GM21360 (cell line): ENCODE data around the gene LAMA3.

Source experiments
- ATAC-seq: cut with Tn5 transposase; IDR thresholded peaks from one replicate; pipeline ENCODE4 v1.9.1; 2021; ENCODE audit warnings: mild to moderate bottlenecking, moderate library complexity; ENCODE audit not compliant: unreplicated experiment

The LAMA3 gene

DNA sequence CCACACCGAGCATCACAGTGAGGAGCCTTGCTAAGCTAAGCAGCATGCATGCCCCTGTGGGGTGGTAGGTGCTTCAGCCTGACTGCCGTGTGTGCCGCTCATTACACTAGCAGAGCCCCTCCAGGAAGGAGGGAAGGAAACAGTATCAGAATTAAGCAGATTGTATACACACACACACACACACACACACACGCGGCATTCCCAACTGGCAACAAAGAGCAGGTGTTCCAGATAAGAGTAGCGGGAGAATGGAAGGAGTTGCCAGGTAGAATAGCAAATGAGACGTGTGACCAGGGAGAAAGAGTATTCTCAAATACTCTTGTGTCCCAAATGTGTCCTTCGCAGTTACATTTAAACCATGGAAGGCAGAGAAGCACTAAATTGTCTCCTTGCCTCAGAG lies 277.7 kb downstream of the LAMA3 start:
- ATAC-seq: no peak

DNA sequence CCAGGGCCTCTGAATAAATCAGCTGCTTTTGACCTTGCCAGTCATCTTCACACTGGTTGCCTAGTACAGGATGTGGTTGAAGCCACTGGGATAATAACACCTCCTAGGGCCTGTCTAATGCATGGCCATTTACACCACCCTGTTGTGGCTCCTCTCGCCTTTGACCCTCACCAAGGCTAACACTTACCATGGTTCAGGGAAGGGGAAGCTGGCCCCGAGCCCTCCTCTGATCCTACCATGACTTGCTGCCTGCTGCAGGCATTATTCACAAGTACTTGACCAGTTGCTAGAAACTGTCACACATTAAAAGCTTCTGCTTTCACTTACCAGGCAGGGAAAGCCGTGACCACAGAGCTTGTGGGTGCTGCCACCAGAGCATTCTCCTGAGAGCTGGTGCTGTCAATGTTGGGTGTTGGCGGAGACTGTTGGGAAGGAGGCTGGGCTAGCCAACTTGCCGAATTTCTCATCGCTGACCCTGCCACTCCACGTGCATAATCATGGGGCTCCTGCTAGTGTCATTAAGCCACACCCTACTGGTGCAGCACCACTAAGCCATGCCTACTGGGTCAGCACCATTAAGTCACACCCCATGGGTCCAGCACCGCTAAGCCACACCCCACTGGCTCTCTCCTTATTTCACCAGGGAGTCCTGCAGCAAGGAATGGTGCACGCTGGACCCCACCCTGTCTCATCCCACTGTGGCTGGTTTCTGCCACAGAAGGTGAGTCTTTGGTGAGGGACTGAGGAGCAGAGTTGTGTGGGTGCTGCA lies 278.3 kb downstream of the LAMA3 start:
- peak; percentile 55 for ATAC-seq

DNA sequence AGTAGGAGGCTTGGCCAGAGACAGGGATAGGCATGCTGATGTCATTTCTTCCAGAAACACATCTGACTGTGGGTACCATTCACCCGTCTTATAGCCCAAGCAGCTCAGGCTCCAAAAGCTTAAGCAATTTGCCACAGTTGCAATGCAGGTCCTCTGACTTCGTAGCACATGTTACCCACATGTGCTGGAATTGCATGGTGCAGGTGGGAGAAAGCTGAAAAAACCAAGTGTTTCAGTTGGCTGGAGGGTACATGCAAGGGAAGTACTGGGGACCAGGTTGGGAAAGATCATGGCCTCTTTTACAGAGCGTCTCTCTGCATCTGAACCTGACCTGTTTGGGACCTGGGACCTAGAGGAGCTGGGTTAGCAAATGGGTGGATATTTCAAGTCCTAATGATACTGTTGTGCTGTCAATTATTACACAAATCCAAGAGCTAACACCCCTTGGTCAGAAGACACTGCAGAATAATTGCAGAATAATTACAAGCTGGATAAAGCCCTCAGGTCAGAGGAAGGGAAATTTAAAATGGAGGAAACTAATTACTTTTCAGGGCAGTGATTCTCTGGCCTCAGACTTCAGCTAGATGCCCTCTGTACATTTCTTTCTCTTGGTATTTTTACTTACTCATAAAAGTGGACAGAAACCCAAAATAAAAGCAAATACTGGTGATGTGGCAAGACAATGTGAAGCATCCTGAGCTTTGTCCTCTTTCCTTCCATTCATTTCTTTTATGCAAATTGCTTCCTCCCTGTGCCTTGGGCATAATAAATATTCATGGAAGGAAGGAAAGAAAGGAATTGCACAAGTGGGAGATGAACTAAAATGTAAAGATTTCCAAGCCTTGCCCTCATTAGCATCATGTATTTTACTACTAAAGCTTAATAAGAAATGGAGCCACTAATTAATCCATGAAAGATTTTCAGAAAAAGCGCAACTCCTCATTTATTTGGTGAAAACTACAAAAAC lies 279.7 kb downstream of the LAMA3 start:
- ATAC-seq: no peak

DNA sequence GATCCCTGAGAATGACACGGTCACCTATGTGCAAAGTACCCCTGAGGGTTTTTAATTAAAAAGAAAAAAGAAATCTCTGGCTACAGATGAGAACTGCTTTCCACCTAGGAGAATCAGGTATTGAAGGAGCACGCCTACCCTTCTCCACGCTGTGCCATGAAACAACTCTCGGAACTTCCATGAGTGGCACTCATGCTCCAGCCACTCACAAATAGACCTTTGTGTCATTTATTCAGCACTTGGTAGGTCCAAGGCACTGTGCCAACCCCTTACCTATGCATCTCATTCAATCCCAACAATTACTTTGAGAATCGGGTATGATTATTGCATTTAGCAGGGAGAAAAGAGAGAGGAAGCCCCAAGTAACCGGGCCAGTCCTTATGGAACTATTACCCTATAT lies 280.4 kb downstream of the LAMA3 start:
- no peak for ATAC-seq

DNA sequence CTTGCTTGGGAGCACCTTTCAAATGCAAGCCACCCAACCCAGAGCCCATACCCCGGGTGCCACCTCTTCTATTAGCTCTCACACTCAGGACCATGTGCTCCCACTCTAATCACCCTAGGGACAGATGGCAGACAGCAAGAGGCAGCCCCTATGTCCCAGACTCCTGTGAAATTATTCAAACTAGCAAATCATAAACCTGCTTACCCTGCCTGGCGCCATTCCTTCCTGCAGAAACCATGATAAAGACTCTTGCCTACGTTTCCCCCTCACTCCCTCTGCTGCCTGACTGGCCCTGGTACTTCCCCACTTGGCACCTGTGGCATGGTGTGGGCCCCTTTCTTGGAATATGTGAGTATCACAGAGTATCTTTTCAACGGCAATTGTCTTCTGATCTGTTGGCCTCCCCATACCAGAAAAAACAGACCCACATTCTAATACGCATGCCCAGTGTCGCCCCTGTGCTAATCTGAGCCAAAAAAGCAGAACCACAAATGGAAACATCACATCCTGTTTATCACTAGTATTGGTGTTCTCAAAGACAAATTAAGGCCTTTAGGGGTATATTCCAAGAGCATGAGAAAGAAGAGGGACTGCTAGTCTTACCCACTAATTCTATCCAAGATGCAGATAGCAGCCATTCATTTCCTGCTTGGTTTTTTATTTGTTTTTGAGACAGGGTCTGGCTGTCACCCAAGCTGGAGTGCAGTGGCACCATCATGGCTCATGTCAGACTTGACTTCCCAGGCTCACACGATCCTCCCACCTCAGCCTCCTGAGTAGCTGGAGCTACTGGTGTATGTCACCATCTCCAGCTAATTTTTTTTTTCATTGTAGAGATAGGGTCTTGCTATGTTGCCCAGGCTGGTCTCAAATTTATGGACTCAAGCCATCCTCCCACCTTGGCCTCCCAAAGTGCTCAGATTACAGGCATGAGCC lies 281.2 kb downstream of the LAMA3 start:
- no peak for ATAC-seq

DNA sequence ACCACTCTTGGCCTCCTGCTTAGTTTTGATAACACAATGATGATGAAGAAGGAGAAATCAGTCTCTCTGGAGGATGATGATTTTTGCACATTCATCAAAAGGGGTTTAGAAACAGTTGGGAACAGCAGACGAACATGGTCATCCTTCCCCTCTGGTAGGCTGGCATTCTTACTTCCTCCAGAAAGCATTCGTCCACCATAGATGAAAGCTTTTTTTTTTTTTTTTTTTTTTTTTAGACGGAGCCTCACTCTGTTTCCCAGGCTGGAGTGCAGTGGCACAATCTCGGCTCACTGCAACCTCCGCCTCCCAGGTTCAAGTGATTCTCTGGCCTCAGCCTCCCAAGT lies 281.8 kb downstream of the LAMA3 start:
- ATAC-seq: no peak

DNA sequence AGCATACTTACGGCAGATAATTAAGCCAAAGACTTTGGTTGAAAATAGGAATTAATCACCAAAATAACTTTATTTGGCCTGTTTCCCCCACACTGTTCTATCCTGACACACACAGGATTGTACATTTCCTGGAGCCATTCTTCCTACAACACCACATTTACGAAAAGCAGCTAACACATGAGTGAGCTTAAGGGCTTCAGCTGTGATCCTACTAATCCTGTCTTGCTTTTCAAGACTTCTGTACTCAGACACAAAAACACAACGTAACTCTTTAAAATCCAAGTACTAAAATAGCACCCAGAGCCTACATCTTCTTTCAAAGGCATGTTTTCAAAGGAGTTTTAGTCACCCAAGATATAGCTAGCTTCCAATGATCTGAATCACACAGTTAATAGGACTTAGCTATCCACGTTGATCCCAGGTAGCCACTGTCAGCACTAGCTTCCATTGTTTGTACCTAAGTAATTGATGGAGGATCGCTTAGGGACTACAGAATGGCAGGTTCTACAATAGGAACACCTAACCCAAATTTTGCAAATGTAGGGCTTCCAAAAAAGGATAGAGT lies 282.5 kb downstream of the LAMA3 start:
- no peak for ATAC-seq

DNA sequence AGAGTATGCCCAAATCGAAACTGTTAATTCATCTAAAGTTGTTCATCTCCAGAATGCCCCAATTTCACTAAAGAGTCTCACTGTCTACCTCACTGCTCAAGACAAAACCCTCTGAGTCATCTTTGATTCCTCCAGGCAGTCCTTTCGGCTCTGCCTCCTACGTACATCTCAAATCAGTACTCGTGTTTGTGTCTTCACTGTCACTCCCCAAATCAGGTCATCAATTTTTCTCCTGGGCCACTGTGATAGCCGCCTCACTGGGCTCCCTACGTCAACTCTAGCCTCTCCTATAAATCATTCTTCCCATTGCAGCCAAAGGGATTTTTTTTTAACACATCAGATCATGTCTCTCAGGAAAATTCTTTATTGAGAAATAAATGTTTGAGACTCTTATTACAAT lies 283.2 kb downstream of the LAMA3 start:
- ATAC-seq: no peak

DNA sequence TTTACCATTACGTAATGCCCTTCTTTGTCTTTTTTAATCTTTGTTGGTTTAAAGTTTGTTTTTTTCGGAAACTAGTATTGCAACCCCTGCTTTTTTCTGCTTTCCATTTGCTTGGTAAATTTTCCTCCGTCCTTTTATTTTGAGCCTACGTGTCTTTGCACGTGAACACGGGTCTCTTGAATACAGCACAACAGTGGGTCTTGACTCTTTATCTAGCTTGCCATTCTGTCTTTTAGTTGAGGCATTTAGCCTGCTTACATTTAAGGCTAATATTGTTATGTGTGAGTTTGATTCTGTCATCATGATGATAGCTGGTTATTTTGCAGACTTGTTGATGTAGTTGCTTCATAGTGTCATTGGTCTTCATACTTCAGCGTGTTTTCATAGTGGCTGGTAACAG lies 287.9 kb downstream of the LAMA3 start:
- no peak for ATAC-seq

DNA sequence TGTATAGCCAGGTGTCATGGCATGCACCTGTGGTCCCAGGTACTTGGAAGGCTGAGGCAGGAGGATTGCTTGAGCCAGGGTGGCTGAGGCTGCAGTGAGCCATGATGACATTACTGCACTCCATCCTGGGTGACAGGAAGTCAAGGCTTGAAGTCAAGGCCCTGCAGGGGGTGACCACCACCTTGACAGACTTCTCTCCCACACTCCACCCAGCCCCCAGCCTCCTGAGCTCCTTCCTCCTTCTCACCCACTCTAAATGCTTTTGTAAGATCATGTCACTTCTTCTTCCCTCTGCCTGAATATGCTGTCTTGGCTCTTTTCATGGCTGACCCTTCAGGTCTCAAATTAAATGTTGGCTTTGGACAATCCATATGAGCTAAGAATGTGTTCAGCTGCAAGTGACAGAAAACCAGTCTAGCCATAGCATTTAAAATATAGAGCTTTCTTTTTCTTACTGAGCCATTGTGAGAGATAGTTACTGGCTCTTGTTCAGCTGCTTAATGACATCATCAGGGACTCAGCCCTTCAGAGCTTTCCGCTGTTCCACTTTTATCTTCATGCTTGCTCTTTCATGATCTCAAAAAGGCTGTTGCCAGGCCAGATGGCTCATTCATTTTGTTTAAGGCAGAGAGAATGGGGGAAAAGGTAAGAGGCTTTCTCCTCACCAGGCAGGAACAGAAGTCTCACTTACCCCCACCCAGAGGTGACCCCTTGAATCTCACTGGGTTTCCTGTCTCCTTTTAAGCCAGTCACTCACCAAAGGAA lies 288.6 kb downstream of the LAMA3 start:
- ATAC-seq: no peak

DNA sequence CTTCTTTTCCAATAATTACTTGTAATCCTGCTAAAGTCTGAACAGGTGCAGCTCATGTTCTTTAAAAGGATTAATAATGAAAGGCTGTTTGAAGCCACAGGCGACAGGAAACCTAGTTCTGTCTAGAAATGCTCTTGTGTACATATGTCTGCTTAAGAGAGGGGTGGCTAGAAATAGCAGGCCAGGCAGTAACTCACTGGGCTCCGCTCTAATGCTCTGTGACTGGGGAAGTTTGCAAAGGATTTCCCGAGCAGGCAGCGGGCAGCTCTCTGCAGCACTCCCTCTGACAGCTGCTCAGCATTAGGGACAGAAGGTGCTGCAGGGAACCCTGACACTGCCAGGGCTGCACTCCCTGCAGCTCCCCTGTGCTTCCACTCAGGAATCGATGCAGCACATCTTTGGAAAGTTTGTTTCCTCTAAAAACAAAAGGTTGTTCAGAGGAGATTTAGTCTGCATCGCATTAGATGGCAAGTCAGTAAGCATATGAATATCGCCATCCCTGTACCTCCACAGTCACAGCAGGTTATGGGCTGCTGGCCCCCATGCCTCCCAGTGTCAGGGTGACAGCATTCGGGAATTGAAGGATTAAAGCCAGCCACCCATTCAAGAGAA lies 292.2 kb downstream of the LAMA3 start:
- ATAC-seq: peak; percentile 86

DNA sequence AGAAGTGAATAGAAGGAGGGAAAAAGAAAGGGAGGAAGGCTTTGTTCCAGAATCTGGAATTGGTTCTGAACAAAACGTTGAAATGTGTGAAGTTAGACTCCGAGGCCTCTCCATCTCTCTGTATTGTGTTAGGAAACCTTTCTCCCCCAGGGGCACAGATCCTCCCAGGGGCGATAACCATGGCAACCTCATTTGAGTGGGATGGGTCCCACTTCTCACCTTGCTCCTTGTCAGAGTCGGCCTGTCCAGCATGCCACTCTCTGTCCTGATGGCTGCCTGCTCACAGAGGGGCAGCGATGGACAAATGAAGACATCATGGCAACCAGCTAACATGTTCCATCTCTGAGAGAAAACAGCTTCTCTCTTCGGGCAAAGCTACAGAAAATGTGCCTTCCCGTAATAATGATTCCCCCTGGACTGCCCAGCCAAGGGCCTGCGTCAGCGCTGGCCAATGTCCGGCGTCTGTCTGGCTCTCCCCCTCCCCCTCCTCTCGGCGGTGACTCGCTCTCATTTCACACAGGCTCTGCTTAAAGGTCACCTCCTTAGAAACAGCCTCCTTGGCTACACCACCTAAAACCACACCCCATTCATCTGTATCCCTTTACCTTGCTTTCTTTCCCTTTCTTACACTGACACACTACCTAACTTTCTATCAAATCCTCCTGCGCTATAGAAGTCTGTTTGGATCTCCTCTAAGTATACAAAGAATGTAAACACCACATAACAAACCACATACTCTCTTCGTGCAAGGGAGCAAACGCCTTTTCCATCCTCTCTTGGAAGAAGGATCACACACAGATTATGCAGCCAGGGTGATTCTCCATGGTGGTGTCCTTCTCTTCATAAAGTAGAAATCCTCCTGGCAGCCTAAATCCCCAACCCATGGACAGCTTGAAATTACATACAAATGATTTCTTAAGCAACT lies 293.2 kb downstream of the LAMA3 start:
- no peak for ATAC-seq

DNA sequence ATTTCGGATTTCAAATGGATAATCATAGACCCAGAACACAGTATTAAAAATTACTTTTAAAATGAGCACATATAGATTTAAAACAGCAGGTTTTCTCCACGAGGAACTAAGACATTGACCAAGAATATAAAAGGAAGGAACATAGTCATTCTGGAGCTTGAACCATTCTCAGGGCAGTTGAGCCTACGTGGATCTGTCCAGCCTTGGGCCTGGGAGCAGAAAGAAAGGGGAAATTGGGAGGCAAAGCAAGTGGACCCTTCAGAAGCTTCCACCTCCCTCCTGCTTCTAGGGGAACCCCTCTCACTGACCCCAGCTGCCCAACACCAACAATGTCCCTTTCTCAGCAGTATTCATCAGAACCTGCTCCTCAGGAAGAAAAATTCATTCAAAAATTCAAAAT lies 293.9 kb downstream of the LAMA3 start:
- ATAC-seq: no peak

DNA sequence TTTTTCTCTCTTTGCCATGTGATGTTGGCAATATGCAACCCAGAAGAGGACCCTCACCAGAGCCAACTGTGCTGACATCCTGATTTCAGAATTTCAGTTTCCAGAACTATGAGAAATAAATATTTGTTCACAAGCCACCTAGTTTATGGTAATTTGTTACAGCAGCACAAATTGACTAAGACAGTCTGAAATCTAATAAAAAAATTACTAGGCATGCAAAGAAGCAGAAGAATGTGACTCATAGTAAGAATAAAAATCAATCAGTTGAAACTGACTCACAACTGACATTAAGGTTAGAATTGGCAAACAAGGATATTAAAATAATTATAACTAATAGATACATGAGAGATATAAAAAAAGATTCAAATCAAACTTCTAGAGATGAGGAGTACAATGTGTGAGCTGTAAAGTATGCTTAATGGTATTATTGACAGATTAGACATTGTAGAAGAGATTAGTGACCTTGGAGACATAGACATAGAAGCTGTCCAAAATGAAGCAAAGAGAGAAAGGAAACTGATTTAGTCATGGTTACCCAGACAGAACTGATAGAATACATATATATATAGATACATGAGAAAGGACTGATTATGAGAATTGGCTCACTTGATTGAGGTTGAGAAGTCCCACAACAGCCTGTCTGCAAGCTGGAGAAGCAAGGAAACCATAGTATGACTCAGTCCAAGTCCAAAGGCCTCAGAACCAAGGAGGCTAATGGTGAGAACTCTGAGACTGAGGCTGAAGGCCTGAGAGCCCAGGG lies 297.5 kb downstream of the LAMA3 start:
- peak; percentile 84 for ATAC-seq

DNA sequence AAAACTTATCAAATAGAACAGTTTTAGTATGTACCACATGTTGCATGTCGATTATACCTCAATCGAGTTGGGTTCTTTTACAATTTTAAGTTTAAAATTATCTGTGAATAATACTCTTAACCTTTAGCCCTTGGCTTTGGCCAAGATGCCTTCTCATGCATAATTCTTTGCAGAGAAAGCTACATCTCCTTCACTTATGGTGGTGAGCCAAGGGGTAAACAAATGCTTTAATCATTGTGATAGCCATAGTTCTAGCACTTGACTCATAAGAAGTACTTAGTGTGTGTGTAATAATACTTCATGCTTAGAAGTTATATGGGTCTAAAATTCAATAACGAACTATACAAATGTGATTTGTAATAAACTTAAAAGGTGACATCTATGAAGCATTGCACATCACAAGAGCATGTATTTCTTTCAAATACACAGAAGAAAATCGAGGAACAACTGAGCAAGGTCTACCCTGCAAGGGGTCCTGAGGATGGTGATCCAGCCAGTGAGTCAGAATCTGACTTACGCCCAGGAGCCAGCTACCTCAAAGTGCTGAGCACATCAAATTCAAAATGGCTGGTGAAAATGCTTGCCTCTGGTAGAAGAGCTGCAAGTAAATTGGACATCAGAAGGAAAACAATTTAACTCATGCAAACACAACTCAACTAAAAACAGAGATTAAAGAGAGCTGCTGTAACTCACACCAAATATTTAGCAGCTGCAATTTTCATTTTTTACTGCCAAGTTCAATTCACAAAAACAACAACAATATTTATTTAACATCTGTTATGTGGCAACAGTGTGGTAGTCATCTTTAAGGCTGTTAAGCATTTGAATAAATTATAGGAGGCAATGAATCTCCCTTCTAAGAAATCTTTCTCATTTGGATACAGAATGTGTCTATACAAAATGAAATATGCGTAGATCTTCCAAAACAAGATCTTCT lies 301.5 kb downstream of the LAMA3 start:
- ATAC-seq: no peak

DNA sequence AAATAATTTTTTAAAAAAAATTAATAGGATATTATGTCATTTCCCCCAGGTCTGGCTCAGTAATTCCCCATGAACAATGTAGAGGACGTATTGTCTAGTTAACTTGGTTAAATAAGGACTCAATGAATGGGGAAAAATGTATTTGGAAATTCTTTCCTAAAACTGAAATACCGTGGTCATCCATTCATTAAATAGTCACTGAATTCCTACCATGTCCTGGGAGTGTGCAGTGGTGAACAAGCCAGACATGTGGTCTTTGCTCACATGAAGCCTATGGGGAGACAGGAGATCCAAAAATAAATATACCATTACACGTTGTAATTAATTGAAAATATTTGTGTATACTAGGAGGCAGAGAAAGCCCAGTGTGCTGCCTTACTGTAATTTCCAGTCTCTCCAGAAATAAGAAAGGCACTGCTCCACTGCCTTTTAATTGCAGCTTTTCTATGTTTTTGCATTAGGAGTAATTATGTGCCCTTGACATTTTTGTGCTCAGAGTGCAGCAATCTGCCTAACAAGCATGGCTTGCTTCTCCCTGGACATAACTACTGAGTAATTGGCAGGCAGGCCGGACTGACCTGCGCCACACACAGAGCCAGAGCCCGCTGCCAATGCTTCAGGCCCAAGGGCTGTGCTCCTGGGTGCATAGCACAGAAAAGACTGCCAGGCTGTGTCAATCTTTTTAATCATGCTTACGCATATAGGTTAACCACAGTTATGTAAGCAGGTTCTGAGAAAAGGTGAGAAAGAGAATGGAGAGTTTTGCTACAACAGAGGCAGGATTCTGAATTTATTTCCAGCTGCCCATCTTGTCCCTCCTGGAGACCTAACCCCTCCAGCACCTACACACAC lies 303.1 kb downstream of the LAMA3 start:
- ATAC-seq: no peak
